H1 (cell line): ENCODE measurements around the gene SIX5. TPM values are rescaled to one million over a fixed set of nuclear protein-coding genes. Genes with fewer than 3 reads are reported as not detected.

Source experiments
- CTCF ChIA-PET: fragments of 300-600 bp; sonication (Branson Sonifier 250); formaldehyde crosslinking; loops from one replicate; lab custom pipeline; 2021; ENCODE audit not compliant: partially characterized antibody; lab: Charles Lee
- POLR2A ChIA-PET: fragments of 300-600 bp; sonication (Branson Sonifier 250); formaldehyde crosslinking; loops from one replicate; lab custom pipeline; 2021; ENCODE audit warnings: inconsistent platforms; ENCODE audit not compliant: partially characterized antibody; lab: Charles Lee
- DNase-seq, 2 experiments: peaks; one replicate each; pipeline versions ENCODE4 v3.0.0 to v3.0.0-alpha.2; 2010 to 2022; ENCODE audit warnings: low spot score in 2 of 2, low read depth in 1 of 2, mixed read lengths in 1 of 2
- FAIRE-seq: peaks from 2 replicates; lab custom pipeline; 2011; peaks lifted over from hg19 to GRCh38; lab: Jason Lieb, UNC
- H2AFZ ChIP-seq: 2 replicates; pipeline ENCODE4 v1.8.1; 2012; ENCODE audit warnings: low read length, inconsistent platforms
- H2AK5ac ChIP-seq: 2 replicates; pipeline ENCODE4 v1.6.1; 2013; ENCODE audit warnings: low read depth, low read length
- H2BK120ac ChIP-seq: replicated peaks from 2 replicates; pipeline ENCODE3; 2013; ENCODE audit warnings: low read depth, low read length, inconsistent platforms
- H2BK12ac ChIP-seq: 2 replicates; pipeline ENCODE4 v1.6.1; 2013; ENCODE audit warnings: low read depth, low read length
- H2BK15ac ChIP-seq: 2 replicates; pipeline ENCODE4 v1.6.1; 2013; ENCODE audit warnings: low read length
- H2BK20ac ChIP-seq: 2 replicates; pipeline ENCODE4 v1.6.1; 2013; ENCODE audit warnings: low read length
- H2BK5ac ChIP-seq: 2 replicates; pipeline ENCODE4 v1.6.1; 2013; ENCODE audit warnings: low read depth, low read length
- H3K14ac ChIP-seq: 2 replicates; pipeline ENCODE4 v1.6.1; 2013; ENCODE audit warnings: inconsistent platforms; ENCODE audit not compliant: insufficient read length
- H3K18ac ChIP-seq: 2 replicates; pipeline ENCODE4 v1.6.1; 2013; ENCODE audit warnings: low read length; ENCODE audit errors: extremely low read depth
- H3K23ac ChIP-seq: 2 replicates; pipeline ENCODE4 v1.6.1; 2013; ENCODE audit warnings: inconsistent platforms; ENCODE audit not compliant: insufficient read length
- H3K23me2 ChIP-seq: 2 replicates; pipeline ENCODE4 v1.6.1; 2013; ENCODE audit warnings: low read depth, low read length
- H3K27ac ChIP-seq: 2 replicates; pipeline ENCODE4 v1.6.1; 2011; ENCODE audit warnings: low read depth, low read length, inconsistent platforms
- H3K27me3 ChIP-seq, 4 experiments: replicated peaks in 1 of 4; 1 replicate in 1 of 4; 2 replicates in 3 of 4; pipeline versions ENCODE4 v1.6.1 to v1.8.1; 2011 to 2013; ENCODE audit warnings: low read length in 3 of 4, mild to moderate bottlenecking in 3 of 4, inconsistent platforms in 2 of 4, mixed read lengths in 2 of 4, moderate library complexity in 1 of 4; ENCODE audit not compliant: control insufficient read depth in 3 of 4, insufficient read depth in 3 of 4; ENCODE audit errors: extremely low read depth in 1 of 4
- H3K36me3 ChIP-seq, 4 experiments: 2 replicates each; pipeline versions ENCODE4 v1.6.1 to v1.8.1; 2011 to 2013; ENCODE audit warnings: mild to moderate bottlenecking in 4 of 4, low read length in 3 of 4, moderate library complexity in 2 of 4, control low read depth in 1 of 4, inconsistent platforms in 1 of 4; ENCODE audit not compliant: insufficient read depth in 4 of 4, control insufficient read depth in 2 of 4
- H3K4ac ChIP-seq: replicated peaks from 2 replicates; pipeline ENCODE3; 2013; ENCODE audit warnings: low read length, low read depth, mixed read lengths, inconsistent platforms; ENCODE audit not compliant: insufficient read length
- H3K4me1 ChIP-seq, 4 experiments: replicated peaks in 1 of 4; 1 replicate in 1 of 4; 2 replicates in 3 of 4; pipeline versions ENCODE4 v1.6.1 to v1.8.1; 2011 to 2013; ENCODE audit warnings: low read length in 3 of 4, inconsistent platforms in 2 of 4, mixed read lengths in 1 of 4; ENCODE audit not compliant: insufficient read depth in 4 of 4, control insufficient read depth in 3 of 4
- H3K4me2 ChIP-seq, 2 experiments: 2 replicates each; pipeline versions ENCODE4 v1.6.1 to v1.8.1; 2011 to 2013; ENCODE audit warnings: low read depth in 2 of 2, low read length in 2 of 2, control low read depth in 1 of 2, inconsistent platforms in 1 of 2, mild to moderate bottlenecking in 1 of 2; ENCODE audit not compliant: insufficient read depth in 1 of 2
- H3K4me3 ChIP-seq, 4 experiments: fragments of 200-600, 300-600 bp in 1 of 4; sonication (generic), shearing (Covaris generic), sonication (Bioruptor Twin) in 1 of 4; 2 replicates each; pipeline versions ENCODE4 v1.5.1 to v1.8.1; 2011 to 2016; ENCODE audit warnings: low read length in 4 of 4, low read depth in 3 of 4, control low read depth in 2 of 4, inconsistent platforms in 2 of 4, mild to moderate bottlenecking in 2 of 4, mixed read lengths in 1 of 4, moderate library complexity in 1 of 4; ENCODE audit not compliant: insufficient read depth in 2 of 4; ENCODE audit errors: extremely low read depth in 1 of 4
- H3K56ac ChIP-seq: replicated peaks from 2 replicates; pipeline ENCODE3; 2013; ENCODE audit warnings: low read depth, mild to moderate bottlenecking, mixed read lengths, low read length, inconsistent platforms; ENCODE audit not compliant: insufficient read length
- H3K79me1 ChIP-seq: 2 replicates; pipeline ENCODE4 v1.6.1; 2013; ENCODE audit warnings: low read depth, low read length, control low read depth
- H3K79me2 ChIP-seq, 2 experiments: 2 replicates each; pipeline versions ENCODE4 v1.6.1 to v1.8.1; 2012 to 2013; ENCODE audit warnings: low read length in 2 of 2, mild to moderate bottlenecking in 2 of 2, inconsistent platforms in 1 of 2; ENCODE audit not compliant: insufficient read depth in 2 of 2, control insufficient read depth in 1 of 2
- H3K9ac ChIP-seq, 4 experiments: replicated peaks in 1 of 4; 1 replicate in 1 of 4; 2 replicates in 3 of 4; pipeline versions ENCODE4 v1.6.1 to v1.8.1; 2011 to 2013; ENCODE audit warnings: low read depth in 3 of 4, low read length in 3 of 4, control low read depth in 2 of 4, mild to moderate bottlenecking in 2 of 4, moderate library complexity in 2 of 4, inconsistent platforms in 1 of 4; ENCODE audit errors: extremely low read depth in 1 of 4
- H3K9me3 ChIP-seq, 2 experiments: 2 replicates each; pipeline versions ENCODE4 v1.6.1 to v1.8.1; 2012 to 2013; ENCODE audit warnings: mild to moderate bottlenecking in 2 of 2, moderate library complexity in 2 of 2, control low read depth in 1 of 2, inconsistent platforms in 1 of 2, low read depth in 1 of 2, low read length in 1 of 2, mixed read lengths in 1 of 2; ENCODE audit not compliant: insufficient read depth in 2 of 2
- H4K20me1 ChIP-seq, 2 experiments: replicated peaks in 1 of 2; 2 replicates each; pipeline versions ENCODE3 to v1.8.1; 2011 to 2013; ENCODE audit warnings: inconsistent platforms in 2 of 2, low read length in 2 of 2, mild to moderate bottlenecking in 1 of 2; ENCODE audit not compliant: insufficient read depth in 2 of 2, control insufficient read depth in 1 of 2
- H4K5ac ChIP-seq: 2 replicates; pipeline ENCODE4 v1.6.1; 2013; ENCODE audit warnings: low read length, low read depth, mixed read lengths, inconsistent platforms; ENCODE audit not compliant: insufficient read length
- H4K8ac ChIP-seq: 2 replicates; pipeline ENCODE4 v1.8.0; 2013; ENCODE audit warnings: mild to moderate bottlenecking, moderate library complexity, low read length, inconsistent platforms; ENCODE audit not compliant: insufficient read depth; ENCODE audit errors: extremely low read depth
- H4K91ac ChIP-seq: replicated peaks from 2 replicates; pipeline ENCODE3; 2013; ENCODE audit warnings: low read length, mixed read lengths, inconsistent platforms; ENCODE audit not compliant: insufficient read length
- CHD2 ChIP-seq: IDR thresholded peaks from 2 replicates; pipeline ENCODE4 v1.6.1; 2012; ENCODE audit warnings: low read length, improper control_type of control experiment
- CREB1 ChIP-seq: IDR thresholded peaks from 2 replicates; pipeline ENCODE4 v1.6.1; 2012; ENCODE audit warnings: inconsistent platforms
- HDAC2 ChIP-seq, 2 experiments: fragments of 300-600 bp in 1 of 2; sonication (generic) in 1 of 2; IDR thresholded peaks; 2 replicates each; pipeline ENCODE4 v1.6.1; 2011 to 2012; ENCODE audit warnings: low read depth in 2 of 2, low read length in 2 of 2, mild to moderate bottlenecking in 2 of 2, moderate library complexity in 2 of 2, borderline replicate concordance in 1 of 2, inconsistent platforms in 1 of 2
- POLR2AphosphoS5 ChIP-seq: IDR thresholded peaks from 2 replicates; pipeline ENCODE4 v1.6.1; 2011; ENCODE audit warnings: low read depth, low read length
- SAP30 ChIP-seq: fragments of 300-600 bp; sonication (generic); IDR thresholded peaks from 2 replicates; pipeline ENCODE4 v1.7.1; 2012; ENCODE audit warnings: low read length, moderate library complexity, mild to moderate bottlenecking, inconsistent platforms; ENCODE audit not compliant: insufficient read depth, insufficient replicate concordance
- SUZ12 ChIP-seq: fragments of 200-600 bp; sonication (generic); IDR thresholded peaks from 2 replicates; pipeline ENCODE4 v1.6.1; 2012; ENCODE audit warnings: mild to moderate bottlenecking, inconsistent platforms, low read length, moderate library complexity, mixed read lengths
- TAF1 ChIP-seq: IDR thresholded peaks from 2 replicates; pipeline ENCODE4 v1.6.1; 2011; ENCODE audit warnings: mild to moderate bottlenecking, low read depth, low read length
- TCF12 ChIP-seq: IDR thresholded peaks from 2 replicates; pipeline ENCODE4 v1.6.1; 2011; ENCODE audit warnings: low read depth, mild to moderate bottlenecking, low read length
- USF2 ChIP-seq: IDR thresholded peaks from 2 replicates; pipeline ENCODE4 v1.6.1; 2011; ENCODE audit warnings: low read length, improper control_type of control experiment
- WGBS, 2 experiments: shearing (Covaris generic) in 1 of 2; methylation state at CpG; one replicate each; pipeline versions ENCODE4 v1.1.6 to v1.1.7; 2013 to 2015; ENCODE audit warnings: low lambda C conversion rate in 2 of 2, mixed read lengths in 2 of 2, inconsistent platforms in 1 of 2, low coverage in 1 of 2, missing lambda C conversion rate in 1 of 2; ENCODE audit not compliant: insufficient replicate concordance in 2 of 2, insufficient coverage in 1 of 2, insufficient read length in 1 of 2; ENCODE audit errors: extremely low coverage in 1 of 2, missing lambda C conversion rate in 1 of 2; 5-methylcytosine and 5-hydroxymethylcytosine counted together
- polyA plus RNA-seq, 7 experiments: library from polyadenylated mRNA; depleted of rRNA in 3 of 7; stranded (reverse) in 5 of 7; unstranded in 2 of 7; fragments of >200 nt in 5 of 7; fragments of 200-250 nt in 2 of 7; gene quantifications; 1 replicate in 5 of 7; 2 replicates in 1 of 7; 4 replicates in 1 of 7; pipeline versions ENCODE4 v1.2.1 to v1.2.3, GENCODE V29; 2011 to 2013; ENCODE audit warnings: missing spikeins in 2 of 7, mixed read lengths in 2 of 7
- total RNA-seq: library from RNA; stranded (reverse); fragmentation: NEBNext Ultra II Directional; extraction: Animal tissue kit (Norgen Biotek cat#: 25700); gene quantifications from 2 replicates; pipeline ENCODE4 v1.2.1, GENCODE V29; 2021

The SIX5 gene
- total and polyA plus RNA-seq, 2 of the 8 experiments (the other 6 are each of a cell fraction or from before 2014, with no cell fraction given), result 20.9 to 24.2 TPM

GRCh38 chr19:45730368-45731288, 38.4 kb downstream of the SIX5 start, which contains the start of gene FBXO46:
TSS of gene FBXO46 (minus strand) at chr19:45730896. CDS start at chr19:45713495, 17,401 bp downstream.
- FAIRE-seq (peak; percentile 78), DNase-seq (peak; percentile 91 to 93)
- ChIA-PET CTCF (interaction anchor here (0.6 to 2.5 kb wide), 15 partner anchors 10 to 352 kb away, joined by 3 to 9 read pairs (median 3); partner anchors contain the start of genes DMPK, QPCTL and SNRPD2), POLR2A (interaction anchor here (0.7 to 9.1 kb wide), 11 partner anchors 10 to 140 kb away, joined by 3 to 113 read pairs (median 4); partner anchors contain the start of genes QPCTL, SIX5 and SNRPD2)
- no peak within 1 kb of the TSS for H3K4ac ChIP-seq
- H3K27me3 ChIP-seq, result no peaks in the 10 kb centered on the region; a peak in 1 of 7 replicates
- WGBS, 2 experiments, result 3% methylated on average over 27 of the region's 48 CpGs; no CpG with 5 or more reads in 1 of the 2 experiments
- H3K4me3 ChIP-seq, result peak within 1 kb of the TSS; percentile 85 to 99 (median 90)
- H3K18ac ChIP-seq, result peak within 1 kb of the TSS; percentile 62; the same call in 1 of the 2 replicates
- H4K5ac ChIP-seq, result peak within 1 kb of the TSS; percentile 1
- no peaks in the 10 kb centered on the region for H3K9me3 ChIP-seq
- H3K23me2 ChIP-seq, result peaks cover 4% of the 10 kb centered on the region; the same call in 1 of the 2 replicates
- H2BK12ac ChIP-seq, result no peak within 1 kb of the TSS
- peak within 1 kb of the TSS; percentile 44; the same call in 1 of the 2 replicates for H3K27ac ChIP-seq
- H3K79me1 ChIP-seq, result peaks cover 6% of the 10 kb centered on the region
- no peak within 1 kb of the TSS for H3K23ac ChIP-seq
- no peak within 1 kb of the TSS for H2BK15ac ChIP-seq
- peak within 1 kb of the TSS; percentile 72 for H4K91ac ChIP-seq
- H3K14ac ChIP-seq, result no peak within 1 kb of the TSS
- peaks cover 3 to 43% of the 10 kb centered on the region in 2 experiments; a peak in 2 of 4 replicates for H3K79me2 ChIP-seq
- H2BK20ac ChIP-seq, result no peak within 1 kb of the TSS
- no peak within 1 kb of the TSS for H2BK5ac ChIP-seq
- no peak within 1 kb of the TSS for H3K56ac ChIP-seq
- H2AFZ ChIP-seq, result no peak within 1 kb of the TSS
- H2AK5ac ChIP-seq, result no peak within 1 kb of the TSS
- no peaks in the 10 kb centered on the region for H3K36me3 ChIP-seq
- H3K4me2 ChIP-seq, result peak within 1 kb of the TSS; percentile 78 to 95
- peak within 1 kb of the TSS; percentile 63 to 91 (median 74) for H3K9ac ChIP-seq
- peaks cover 0 to 1% of the 10 kb centered on the region in 2 experiments for H4K20me1 ChIP-seq
- peak within 1 kb of the TSS; percentile 88 for H4K8ac ChIP-seq
- peaks cover 0 to 4% (median 3%) of the 10 kb centered on the region in 4 experiments; a peak in 5 of 7 replicates for H3K4me1 ChIP-seq
- no peak within 1 kb of the TSS for H2BK120ac ChIP-seq
- TF ChIP-seq SAP30 (no peak), USF2 (no peak), POLR2AphosphoS5 (peak; percentile 64; the same call in 1 of the 2 replicates), SUZ12 (no peak), CHD2 (peak; percentile 76), TAF1 (peak; percentile 49), HDAC2 (IDR thresholded peaks at IDR 0.05; ENCODE audit: borderline replicate concordance in 1 of 2, low read depth in 2 of 2, low read length in 2 of 2) (no peak), CREB1 (peak; percentile 60), TCF12 (no peak)
